ENCODE data around the gene DNAH9.

DNAH9 gene

DNA sequence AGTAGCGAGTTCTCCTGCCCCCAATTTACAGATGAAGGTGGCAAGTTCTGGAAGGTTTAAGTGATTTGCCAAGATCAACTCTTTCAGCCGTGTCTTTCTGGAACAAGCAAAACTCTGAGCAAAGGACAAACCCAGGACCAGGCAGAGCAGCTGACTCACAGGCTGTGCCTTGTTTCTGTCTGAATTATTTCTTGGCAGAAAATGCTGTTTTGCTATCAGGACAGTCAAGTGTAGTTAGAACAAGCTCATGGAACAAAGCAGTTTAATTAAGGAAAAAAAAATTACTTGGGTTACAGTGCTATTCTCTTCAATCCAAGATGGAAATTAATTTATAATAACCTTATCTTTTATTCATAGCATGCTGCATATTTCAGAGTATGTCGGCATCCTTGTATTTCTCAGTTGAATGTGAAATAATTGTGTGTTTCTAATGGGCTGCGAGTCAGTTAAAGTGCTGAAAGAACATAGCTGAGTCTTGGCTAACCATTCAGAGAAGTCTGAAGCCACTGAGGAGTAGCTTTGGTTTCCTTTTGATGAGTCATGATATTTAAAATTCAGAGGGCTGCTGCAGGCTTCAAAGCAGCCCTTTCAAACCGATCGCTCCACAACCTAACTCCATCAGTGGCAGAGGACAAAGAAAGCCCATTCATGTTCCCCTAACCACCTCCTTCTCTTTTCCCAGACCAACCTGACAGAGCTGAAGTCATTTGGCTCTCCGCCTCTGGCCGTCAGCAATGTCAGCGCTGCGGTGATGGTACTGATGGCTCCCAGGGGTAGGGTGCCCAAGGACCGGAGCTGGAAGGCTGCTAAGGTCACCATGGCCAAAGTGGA, 255.3 kb downstream of the DNAH9 start:
- no peak for DNase-seq

DNA sequence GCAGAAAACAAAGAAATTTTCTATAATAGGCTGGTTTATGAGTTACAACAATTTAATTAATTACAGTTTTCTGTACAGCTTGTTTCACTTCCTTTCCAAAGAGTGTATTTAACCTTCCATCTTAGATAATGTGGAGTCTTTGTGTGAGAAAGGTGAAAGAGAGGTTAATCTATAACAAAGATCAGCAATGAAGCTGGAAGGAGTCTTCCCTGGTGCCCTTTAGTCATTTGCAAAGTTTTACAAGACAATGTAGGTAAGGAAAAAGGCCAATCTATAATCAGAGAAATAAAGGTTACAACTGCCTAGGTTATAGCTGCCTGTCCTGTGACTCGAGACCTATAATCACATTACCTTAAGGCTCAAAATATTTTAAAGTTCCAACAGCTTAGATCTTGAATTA, 257.0 kb downstream of the DNAH9 start:
- no peak for DNase-seq

DNA sequence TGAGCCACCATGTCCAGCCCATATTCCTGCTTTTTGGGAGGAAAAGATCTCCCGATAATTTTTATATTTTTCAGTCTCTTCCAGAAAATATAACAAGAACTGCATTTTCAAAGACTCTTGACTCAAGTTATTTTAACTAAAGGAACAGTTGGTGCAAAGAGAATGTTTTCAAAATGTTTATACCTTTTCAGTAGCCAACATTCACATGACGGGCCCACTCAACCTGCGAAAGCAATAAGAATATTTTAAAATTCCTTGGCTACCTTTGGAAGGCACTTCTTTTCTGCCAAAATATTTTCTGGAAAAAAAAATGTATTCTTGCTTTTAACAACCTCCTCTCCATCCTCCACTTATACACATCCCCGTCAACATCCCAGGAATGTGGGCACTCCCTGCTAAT, 258.7 kb downstream of the DNAH9 start:
- no peak for DNase-seq

DNA sequence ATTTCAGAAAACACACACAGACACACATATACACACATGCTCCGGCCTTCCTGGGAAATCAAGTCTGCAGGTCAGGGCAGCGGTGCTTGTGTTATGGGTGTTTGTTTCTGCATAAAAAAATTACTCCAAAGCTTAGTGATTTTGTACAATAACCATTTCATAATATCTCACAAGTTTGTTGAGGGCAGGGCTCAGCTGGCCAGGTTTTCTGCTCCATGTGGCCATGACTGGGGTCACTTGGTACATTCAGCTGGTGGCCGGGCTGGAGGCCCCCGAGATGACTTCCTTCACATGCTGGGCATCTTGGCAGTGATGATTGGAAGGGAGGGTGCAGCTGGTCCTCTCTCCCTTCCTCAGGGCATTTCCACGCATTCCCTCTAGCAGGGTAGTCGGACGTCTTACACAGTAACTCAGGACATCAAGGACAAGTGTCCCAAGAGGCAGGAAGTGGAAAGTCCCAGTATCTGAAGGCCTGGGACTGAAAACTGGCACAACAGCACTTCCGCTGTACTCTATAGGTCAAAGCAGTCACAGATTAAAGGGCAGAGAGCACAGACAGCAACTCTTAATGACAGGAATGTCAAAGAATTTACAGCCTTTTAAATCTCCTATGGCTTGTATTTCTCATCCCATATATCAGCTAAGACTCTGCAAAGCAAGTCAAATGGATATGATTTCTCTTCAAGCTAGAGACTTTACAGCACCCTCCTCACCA, 271.6 kb downstream of the DNAH9 start:
- DNase-seq = no peak

DNA sequence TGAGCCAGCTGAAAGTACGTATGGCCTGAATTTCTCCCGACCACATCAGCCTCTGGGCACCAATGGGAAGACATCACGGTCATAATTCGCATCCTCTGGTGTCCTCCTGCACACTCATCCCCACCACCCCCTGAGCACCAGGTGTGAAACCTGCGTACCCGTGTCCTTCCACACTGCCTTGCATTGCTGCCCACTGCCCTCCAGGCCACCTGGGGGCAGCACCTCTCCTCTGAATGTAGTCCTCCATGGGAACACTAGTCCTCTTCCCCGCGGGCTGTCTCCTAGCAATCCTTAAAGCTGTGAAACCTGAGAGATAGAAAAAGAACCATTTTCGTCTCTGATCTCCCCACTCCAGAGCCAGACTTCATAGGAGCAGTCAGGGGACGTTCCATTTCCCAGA, 273.5 kb downstream of the DNAH9 start:
- no peak for DNase-seq

DNA sequence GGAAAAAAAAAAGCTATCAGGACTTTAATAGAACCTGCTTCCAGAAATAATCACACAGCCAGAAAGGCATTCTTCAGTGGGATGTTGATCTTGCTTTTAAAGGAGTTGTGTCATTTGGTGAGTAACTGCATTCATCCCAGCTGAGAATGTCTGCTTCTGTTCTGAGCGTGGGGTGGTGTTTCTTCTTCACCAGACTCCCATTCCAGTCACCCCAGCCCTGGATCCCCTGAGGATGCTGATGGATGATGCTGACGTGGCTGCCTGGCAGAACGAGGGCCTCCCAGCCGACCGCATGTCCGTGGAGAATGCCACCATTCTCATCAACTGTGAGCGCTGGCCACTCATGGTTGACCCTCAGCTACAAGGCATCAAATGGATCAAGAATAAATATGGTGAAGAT, 276.5 kb downstream of the DNAH9 start:
- no peak for DNase-seq

DNA sequence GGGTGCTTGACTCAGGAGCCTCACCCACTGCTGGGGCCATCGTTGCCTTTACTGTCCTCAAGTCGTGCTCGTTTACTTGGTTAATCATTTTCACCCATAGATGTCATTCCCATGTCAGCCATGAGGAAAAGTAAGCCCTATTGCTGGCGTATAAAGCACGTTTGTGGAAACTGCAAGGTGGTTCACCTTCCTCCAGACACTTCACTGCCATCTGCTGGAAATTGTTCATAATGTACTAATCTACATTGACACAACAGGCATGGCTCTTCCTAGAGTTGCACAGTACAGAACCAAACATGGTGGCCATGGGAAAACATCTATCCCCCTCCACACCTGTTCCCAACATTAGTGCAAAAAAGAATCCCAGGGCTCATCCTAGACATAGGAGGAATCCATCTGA, 282.4 kb downstream of the DNAH9 start:
- DNase-seq = no peak

DNA sequence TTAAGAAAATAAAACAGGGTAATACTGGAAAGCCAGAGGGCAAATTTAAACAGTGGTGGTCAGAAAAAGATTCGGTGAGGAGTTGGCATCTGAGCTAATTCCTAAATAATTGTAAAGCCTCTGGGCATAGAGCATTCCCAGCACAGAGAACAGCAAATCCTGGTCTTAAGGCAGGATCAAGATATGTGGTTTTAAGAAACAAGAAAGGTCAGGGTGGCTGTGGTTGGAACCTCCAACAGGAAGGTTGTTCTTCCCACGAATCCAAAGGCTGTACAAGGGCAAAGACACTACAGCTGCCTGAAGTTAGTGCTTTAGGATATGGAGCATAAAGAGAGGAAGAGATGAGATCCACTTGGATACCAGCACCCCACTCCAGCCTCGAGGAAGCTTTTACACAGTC, 284.4 kb downstream of the DNAH9 start:
- no peak for DNase-seq

DNA sequence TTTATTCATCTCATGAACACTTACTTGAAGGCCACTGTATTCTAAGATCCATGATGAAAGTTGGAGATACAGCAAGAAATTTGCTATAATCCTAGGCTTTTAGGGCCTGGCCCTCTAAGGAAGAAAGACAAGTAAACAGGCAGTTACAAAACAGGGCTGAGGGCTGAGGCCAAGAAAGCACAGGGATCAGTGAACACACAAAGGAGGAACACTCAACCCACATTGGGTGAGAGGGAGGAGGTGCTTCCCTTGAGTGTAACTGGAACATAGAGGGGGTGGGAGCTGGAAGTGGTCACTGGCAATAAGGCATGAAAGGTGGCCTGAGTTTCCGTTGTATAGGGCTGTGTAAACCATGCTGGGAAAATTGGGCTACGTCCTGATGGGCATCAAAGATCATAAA, 286.8 kb downstream of the DNAH9 start:
- DNase-seq = no peak

DNA sequence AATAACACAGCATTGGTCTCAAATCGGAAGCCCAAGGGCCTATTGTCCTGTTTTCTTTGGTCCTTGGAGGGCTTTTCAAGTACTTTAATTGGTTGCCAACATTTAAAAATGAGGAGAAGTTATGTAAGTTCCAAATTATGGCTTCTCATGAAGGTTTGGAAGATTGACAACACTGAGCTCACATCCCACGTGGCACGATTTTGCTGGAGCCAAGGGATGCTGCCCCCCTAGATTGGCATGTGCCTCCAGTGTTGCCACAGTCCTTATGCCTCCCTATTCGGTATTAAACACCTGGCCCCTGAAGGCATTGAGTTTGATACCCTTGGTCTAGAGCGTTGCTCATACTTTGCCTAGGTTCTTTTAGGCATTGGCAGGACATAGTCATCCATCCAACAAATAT, 291.0 kb downstream of the DNAH9 start:
- no peak for DNase-seq

DNA sequence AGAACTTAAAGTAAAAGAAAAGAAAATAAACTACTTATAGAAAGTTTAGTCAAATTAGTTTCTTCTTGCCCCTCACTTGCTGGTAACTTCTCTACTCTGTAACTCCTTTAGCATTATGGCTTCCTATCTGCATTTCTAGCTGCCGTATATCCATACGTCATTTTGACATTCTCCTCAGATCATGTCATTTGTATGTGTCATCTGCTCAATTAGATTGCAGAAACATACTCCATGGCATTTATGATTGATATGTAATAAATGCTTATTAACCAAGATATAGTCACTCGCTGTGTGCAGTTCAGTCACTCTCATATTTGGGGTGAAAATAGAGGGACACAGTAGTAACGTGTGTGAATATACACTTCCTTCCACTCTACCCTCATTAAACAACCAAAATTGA, 295.6 kb downstream of the DNAH9 start:
- DNase-seq = no peak

DNA sequence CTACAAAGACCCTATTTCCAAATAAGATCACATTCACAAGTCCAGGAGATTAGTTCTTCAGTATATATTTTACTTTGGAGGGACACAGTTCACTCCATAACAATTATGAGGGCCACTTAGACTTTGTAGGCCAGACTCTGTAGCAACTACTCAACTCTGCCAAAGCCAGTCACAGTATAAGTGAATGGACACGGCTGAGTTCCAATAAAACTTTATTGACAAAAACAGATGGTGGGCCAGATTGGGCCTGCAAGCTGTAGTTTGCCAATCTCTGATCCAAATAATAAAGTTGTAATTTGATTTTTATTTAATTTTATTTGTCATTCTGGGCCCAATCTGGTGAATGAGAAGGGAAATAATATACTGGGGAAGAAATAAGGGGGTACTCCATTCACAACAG, 297.9 kb downstream of the DNAH9 start:
- DNase-seq = no peak

DNA sequence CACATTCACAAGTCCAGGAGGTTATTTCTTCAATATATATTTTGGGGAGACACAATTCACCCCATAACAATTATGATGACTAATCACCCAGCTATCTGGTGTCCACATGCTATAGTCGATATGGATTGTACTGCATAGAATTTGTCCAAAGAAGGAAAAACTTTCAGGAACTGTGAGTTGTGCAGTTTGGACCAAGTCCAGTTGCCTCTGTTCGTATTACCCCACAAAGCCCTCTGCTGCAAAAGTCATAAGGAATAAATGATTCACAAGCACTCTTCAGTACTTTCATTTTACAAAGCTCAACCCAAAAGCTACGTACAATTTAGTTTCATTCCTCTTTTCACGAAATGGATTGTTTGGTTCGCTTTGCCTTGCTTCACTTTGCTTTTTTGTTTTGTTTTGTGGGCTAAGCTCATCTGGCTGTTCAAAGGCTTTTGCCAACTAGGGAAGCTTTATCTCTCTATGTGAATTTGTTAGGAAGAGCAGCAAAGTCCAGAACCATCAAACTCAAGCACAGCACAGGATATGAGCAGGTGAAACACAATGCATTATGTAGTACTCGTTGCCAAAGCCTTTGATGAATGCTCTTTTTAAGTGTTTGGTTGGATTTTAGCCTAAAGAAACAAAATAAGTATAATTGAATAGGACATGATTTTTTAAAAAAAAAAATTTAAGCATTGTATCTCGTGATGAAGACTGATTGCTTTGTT, 300.4 kb downstream of the DNAH9 start:
- no peak for DNase-seq

DNA sequence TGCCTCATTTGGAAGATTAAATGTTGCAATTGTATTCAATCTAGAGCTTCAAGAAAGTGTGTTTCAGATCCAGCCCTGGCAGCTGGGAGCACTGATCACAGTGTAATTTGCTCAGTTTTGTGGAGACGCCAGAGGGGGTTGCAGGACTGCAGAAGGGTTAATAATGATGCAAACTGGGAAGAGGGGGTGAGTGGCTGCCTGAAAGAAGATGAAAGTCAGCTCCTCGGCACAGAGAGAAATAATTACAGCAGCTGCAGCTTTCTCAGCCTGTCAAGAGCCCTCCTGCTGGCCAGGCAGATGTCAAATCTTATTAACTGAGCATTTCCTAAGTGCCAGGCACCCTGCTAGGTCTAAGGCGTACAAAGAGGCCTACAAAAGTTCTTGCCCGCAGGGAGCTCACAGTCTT, 301.3 kb downstream of the DNAH9 start:
- no peak for DNase-seq

DNA sequence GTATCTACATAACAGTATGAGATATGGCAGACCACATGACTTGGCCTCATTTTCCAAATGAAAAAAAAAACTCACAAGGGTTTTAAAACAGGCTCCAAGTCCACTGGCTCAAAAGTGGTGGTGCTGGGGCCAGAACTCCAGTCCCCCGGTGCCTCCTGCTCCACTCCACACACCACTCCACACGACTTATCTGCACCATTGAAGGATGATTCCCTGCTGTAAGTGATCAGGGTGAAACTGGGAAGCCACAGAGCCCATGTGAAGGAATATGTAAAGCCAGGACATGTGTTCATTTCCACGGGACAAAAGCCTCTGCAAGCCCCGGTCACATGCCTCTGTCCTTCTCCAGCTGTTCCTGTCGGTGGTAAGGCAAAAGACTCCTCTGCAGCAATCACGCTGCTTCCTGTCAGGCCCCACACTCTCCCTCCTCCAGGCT, 301.8 kb downstream of the DNAH9 start:
- no peak for DNase-seq

DNA sequence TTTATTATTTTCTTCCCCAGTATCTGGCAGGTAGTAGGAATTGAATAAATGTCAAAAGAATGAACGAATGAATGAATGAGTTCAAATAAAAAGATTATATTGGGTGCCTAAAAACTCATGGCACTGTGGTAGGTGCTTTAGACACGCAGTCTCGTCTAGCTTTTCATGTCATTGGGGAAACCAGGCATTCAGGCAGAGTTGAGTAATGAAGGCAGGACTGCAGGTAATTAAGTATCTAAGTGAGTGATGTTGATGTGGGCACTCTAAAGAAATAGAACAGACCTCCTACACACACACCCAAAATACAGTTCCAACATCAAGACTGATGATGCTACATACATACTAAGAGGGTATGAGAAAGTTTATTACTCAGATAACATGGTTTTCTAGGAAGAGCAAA, 302.4 kb downstream of the DNAH9 start:
- no peak for DNase-seq

DNA sequence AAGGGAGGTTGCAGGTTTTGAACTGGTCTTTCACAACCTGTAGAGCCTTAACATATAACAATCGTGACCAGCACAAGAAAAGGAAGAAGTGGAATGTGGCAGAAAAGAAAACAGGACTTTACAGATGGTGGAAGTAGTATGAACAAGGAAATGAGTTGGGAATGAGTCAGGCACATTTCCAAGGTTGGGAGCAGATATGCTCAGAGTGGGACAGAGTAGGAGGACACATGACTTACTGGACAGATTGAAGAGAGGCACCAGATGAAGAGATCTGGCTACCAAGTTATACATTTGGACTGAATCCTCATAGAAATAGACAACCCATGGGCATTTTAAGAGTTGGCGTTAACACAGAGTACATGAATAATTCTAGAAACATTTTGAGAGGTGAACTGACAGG, 303.7 kb downstream of the DNAH9 start:
- DNase-seq = no peak

DNA sequence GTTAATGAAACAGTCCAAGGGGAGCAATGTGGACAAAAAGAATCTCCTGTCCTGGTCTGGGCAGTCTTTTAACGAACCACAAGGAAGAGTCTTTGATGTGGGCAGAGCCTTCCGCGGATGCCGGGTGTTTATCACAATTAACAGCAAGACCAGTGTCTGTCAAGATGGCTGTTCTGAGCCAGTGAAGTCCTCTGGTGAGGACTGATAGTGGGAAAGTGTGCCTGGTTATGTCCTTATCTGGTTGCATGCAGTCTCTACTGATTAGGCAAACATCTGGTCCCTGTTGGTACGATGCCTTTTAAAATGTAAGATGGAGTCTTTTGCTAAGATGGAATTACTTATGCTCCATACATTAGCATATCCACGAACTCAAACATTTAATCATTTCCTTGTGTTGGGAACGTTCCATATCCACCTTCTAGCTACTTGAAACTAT, 310.5 kb downstream of the DNAH9 start:
- DNase-seq = no peak

DNA sequence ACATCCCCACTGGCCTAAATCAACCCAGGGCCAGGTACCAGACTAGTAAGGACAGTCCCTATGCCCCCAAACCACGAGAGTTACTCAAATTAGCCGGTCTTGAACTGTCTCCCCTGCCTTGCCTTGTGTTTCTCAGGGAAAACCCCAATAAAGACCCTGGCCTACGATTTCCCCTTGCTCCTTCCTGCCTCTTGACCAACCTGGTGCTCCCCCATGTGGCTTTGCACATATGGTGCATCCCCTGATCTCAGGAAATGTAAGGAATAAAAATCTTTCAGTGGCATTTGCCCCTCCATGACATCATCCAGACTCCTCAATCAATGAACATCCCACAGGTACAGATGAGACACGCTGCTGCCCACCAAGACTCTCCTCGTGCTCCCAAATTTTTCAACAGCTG, 311.1 kb downstream of the DNAH9 start:
- no peak for DNase-seq

DNA sequence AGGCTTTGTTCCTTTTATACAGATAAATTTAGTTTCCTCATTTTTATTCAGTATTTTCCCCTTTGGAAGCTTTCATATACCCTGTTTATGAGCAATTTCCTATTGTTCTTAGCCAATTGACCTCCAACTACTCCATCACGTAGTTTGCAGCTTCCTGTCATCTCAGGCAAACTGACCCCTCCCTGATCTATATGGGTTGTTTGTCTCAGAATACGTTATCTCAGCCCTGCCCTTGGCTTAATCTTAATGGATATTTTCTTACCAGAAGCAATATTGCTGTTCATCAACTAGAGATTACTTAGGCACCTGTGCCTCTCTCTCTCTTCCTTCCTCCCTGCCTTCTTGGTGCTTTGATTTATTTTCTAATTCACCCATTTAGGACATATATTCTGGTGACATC, 317.8 kb downstream of the DNAH9 start:
- DNase-seq = no peak

DNA sequence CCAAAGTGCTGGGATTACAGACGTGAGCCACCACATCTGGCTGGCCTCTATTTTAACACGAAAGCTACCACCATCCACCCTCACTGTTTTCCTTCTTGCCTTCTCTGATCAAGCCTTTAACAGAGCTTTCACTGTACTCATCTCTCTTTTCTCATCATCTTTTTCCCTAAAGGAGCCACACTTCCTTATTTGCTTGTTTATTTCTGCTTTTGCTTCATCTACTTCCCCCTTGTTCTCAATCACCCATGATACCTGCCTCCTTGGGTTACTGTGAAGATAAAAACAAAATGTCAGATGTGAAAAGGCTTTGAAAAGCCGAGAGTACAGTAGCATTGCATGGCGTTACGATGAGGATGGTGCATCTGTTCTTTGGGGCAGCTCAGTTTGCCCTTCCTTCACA, 319.1 kb downstream of the DNAH9 start:
- DNase-seq = no peak

DNA sequence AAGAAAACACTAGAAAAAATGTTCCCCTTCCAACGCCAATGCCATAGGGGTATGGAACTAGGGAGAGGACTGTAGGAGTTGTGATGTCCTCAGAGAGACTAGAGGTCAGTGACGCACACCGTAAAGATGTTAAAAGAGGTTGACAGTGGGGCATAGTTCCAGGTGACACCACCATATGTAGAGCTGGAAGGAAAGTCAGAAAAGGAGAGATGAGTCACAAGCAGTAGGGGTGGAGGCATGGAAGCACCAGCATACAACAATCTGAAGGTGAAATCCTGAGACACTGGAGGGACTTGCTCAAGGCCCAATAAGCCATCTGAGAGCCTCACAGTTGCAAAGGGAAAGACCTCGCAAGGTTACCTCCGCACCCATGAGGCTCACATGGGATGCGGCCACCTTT, 323.0 kb downstream of the DNAH9 start:
- DNase-seq = no peak

DNA sequence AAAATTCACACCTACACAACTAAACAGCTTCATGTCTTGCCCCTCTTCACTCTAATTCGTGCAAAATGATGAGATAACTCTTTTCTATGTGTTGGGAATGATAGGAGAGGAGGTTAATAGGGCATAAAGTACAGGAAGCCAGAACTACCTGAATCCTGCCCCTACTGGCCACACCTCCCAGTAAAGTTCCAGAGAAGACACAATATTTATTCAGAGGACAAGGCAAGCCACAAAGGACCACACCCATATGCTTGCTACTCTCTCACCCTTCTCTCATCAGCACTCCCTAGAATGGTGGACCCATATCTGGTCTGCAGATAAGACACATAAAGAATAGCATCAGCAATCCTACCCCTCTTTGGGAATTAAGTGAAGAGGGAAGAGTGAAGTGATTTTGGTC, 324.4 kb downstream of the DNAH9 start:
- DNase-seq = no peak

DNA sequence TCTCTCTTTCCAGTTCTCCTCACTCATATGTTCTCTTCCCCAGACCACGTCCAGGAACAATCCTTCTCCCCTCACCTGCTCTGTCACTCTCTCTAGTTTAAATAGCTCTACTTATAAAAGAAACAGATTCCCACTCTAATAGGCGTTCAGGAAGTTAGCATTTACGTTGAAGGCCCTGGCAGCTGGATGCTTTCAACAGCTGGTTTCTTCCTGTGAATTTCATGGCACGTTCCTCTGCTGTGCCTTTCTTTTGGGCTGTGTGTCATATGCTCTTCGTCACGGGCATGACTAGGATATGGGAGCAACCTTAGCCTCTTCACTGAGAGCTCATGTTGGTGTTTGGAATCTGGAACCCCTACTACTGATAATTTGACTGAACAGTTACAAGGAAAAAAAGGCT, 325.8 kb downstream of the DNAH9 start:
- no peak for DNase-seq
